Lung (tissue), 12 donors: Measurements from ENCODE around the gene LEPR. TPM values are rescaled to one million over a fixed set of nuclear protein-coding genes. Genes with fewer than 3 reads are reported as not detected.

Experiments used
- ATAC-seq: fragments of 200-7000 bp; cut with Tn5 transposase; one replicate; pipeline ENCODE4 v1.9.1; 2020; ENCODE audit warnings: moderate number of reproducible peaks; ENCODE audit not compliant: insufficient read depth, low FRiP score
- DNase-seq, 3 donors: peaks; one replicate each; pipeline ENCODE4 v3.0.0-alpha.2; 2013 to 2017
- H3K27ac ChIP-seq, 2 donors: one replicate each; pipeline ENCODE4 v1.5.1; 2013; ENCODE audit warnings: mild to moderate bottlenecking in 2 of 2, moderate library complexity in 2 of 2, control low read depth in 1 of 2, inconsistent platforms in 1 of 2, low read depth in 1 of 2, low read length in 1 of 2
- H3K27me3 ChIP-seq, 3 donors: one replicate each; pipeline ENCODE4 v1.5.1; 2013; ENCODE audit warnings: low read length in 2 of 3; ENCODE audit not compliant: control insufficient read depth in 3 of 3, insufficient read depth in 3 of 3
- H3K36me3 ChIP-seq, 4 donors: one replicate each; pipeline ENCODE4 v1.5.1; 2013; ENCODE audit warnings: low read length in 4 of 4, mild to moderate bottlenecking in 1 of 4, moderate library complexity in 1 of 4; ENCODE audit not compliant: control insufficient read depth in 4 of 4, insufficient read depth in 4 of 4
- H3K4me1 ChIP-seq, 5 donors: one replicate each; pipeline ENCODE4 v1.5.1; 2013; ENCODE audit warnings: low read length in 5 of 5, mild to moderate bottlenecking in 2 of 5, moderate library complexity in 1 of 5; ENCODE audit not compliant: control insufficient read depth in 5 of 5, insufficient read depth in 5 of 5
- H3K4me3 ChIP-seq: one replicate; pipeline ENCODE4 v1.5.1; 2013; ENCODE audit warnings: mild to moderate bottlenecking, control low read depth, moderate library complexity
- H3K9ac ChIP-seq, 2 donors: one replicate each; pipeline ENCODE4 v1.5.1; 2013; ENCODE audit warnings: low read length in 2 of 2, control low read depth in 1 of 2; ENCODE audit not compliant: insufficient read depth in 1 of 2
- H3K9me3 ChIP-seq, 4 donors: one replicate each; pipeline ENCODE4 v1.5.1; 2013; ENCODE audit warnings: low read length in 3 of 4, mild to moderate bottlenecking in 1 of 4, moderate library complexity in 1 of 4; ENCODE audit not compliant: control insufficient read depth in 4 of 4, insufficient read depth in 3 of 4
- WGBS, 2 donors: extraction: QIAGEN DNeasy Blood & Tissue Kit; methylation state at CpG; one replicate each; pipeline ENCODE4 v1.1.7; 2013; 5-methylcytosine and 5-hydroxymethylcytosine counted together
- polyA plus RNA-seq, 2 donors: library from polyadenylated mRNA; stranded (reverse); fragments of 200-250 nt; gene quantifications; one replicate each; pipeline ENCODE4 v1.2.1, GENCODE V29; 2013
- total RNA-seq, 2 donors: library from RNA; depleted of rRNA in 1 of 2; stranded (reverse); fragments of >200 nt in 1 of 2; gene quantifications; one replicate each; pipeline ENCODE4 v1.2.1, GENCODE V29; 2014 to 2021
- TF ChIP-seq, protein P1 (sequence below): IDR thresholded peaks from 2 replicates; pipeline ENCODE4 v1.5.1; 2012; ENCODE audit warnings: mild to moderate bottlenecking; ENCODE audit errors: control extremely low read depth, extremely low read depth
- donor health status: control.
- donor health status: control.
- donor health status: Bipolar disorder and iron deficiency.
- donor health status: healthy.
- donor health status: DM: yes; HTN: yes; CAD: no.

LEPR gene
- total and polyA plus RNA-seq, 4 donors = 7.2 to 67.1 (median 13.3) TPM

DNA sequence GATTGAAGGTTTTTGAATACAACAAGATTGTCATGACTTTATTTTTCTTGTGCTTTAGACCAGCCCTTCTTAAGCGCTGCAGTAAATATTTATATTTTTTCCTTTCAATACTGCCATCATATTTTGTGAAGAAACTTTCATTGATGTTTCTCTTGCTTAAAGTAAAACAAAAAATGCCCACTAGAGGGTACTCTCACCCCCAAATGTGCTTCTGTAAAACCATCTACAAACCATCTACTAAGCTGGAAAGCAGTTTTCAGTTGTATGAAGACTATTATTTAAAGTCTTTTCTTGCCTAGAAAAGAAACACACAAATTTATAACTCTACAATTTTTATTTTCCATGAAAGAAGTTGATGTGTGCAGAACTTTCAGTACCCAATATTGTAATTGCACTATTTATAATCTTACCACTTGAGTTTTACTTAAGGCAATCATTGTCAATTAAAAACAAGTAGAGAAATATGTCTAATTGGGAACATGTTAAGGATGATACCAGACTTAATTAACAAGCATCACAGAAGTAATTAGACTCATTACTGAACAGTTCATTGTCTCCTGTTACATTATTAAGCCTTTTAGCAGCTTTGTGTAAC is 10.7 kb downstream of the LEPR start:
- H3K36me3 ChIP-seq = peaks cover 10 to 33% (median 19%) of the 10 kb centered on the region in 4 donors

DNA sequence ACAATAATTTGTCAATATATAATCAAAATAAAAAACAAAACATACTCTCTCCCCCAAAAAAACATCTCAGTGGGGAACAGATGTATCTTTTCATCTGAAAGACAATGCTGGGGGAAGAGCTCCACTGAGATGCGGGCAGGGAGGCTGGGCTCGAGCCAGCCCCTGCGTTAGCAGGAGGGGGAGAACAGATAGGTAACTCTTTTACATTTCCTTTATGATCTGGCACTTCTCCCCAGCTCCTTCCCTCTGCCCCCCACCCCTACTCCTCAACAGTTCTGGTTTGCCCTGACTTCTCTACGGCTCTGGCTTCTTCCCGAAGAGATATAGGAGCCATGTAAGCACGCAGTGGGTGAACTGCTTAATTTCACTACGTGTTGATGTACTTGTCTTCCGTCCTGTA is 12.4 kb downstream of the LEPR start:
- H3K36me3 ChIP-seq = peaks cover 3 to 25% (median 13%) of the 10 kb centered on the region in 4 donors
- no peaks in the 10 kb centered on the region for H3K9me3 ChIP-seq
- TF ChIP-seq, protein P1, sequence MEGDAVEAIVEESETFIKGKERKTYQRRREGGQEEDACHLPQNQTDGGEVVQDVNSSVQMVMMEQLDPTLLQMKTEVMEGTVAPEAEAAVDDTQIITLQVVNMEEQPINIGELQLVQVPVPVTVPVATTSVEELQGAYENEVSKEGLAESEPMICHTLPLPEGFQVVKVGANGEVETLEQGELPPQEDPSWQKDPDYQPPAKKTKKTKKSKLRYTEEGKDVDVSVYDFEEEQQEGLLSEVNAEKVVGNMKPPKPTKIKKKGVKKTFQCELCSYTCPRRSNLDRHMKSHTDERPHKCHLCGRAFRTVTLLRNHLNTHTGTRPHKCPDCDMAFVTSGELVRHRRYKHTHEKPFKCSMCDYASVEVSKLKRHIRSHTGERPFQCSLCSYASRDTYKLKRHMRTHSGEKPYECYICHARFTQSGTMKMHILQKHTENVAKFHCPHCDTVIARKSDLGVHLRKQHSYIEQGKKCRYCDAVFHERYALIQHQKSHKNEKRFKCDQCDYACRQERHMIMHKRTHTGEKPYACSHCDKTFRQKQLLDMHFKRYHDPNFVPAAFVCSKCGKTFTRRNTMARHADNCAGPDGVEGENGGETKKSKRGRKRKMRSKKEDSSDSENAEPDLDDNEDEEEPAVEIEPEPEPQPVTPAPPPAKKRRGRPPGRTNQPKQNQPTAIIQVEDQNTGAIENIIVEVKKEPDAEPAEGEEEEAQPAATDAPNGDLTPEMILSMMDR = no peak
- H3K4me3 ChIP-seq = no peak overlapping the region
- no peak overlapping the region for H3K9ac ChIP-seq
- 81 to 84% methylated on average over 8 of the region's 8 CpGs for WGBS, 2 donors
- H3K4me1 ChIP-seq = peaks cover 0 to 7% (median 4%) of the 10 kb centered on the region in 5 donors
- ATAC-seq = no peak
- H3K27ac ChIP-seq = no peak overlapping the region
- no peak for DNase-seq
- no peaks in the 10 kb centered on the region for H3K27me3 ChIP-seq

More for the DNA sequence above, 10.7 kb downstream of the LEPR start:
- 34 to 52% methylated on average over 1 of the region's 1 CpG for WGBS, 2 donors
- H3K9me3 ChIP-seq = no peaks in the 10 kb centered on the region
- H3K4me3 ChIP-seq = no peak overlapping the region
- no peak overlapping the region for H3K9ac ChIP-seq
- no peak overlapping the region for H3K27ac ChIP-seq
- DNase-seq (peak in 2 of 3 donors; percentile 73 to 79), ATAC-seq (no peak)
- no peaks in the 10 kb centered on the region for H3K27me3 ChIP-seq
- H3K4me1 ChIP-seq = peaks cover 0 to 7% (median 3%) of the 10 kb centered on the region in 5 donors
- TF ChIP-seq, protein P1 = no peak

DNA sequence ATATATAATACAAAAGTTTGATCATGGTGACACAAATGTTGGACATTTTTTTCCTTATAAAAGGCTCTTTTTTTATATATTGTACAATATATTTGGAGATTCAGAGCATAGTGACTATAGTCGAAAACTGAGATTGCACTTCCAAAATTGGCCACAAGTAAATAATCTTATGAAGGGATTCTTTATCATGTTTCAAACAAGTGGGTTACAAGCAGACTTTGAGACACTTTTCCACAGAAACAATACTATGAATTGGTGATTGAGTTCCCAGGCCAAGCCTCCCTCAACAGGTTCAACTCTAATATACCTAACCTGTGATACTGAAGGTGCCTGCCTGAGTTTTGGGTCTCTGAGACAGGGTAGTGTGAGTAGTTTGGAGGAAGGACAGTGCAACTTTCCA is 13.8 kb downstream of the LEPR start:
- Histone ChIP-seq H3K9ac (no peak overlapping the region), H3K27me3 (no peaks in the 10 kb centered on the region), H3K27ac (no peak overlapping the region), H3K4me1 (peaks cover 0 to 7% (median 4%) of the 10 kb centered on the region in 5 donors), H3K36me3 (peaks cover 3 to 21% (median 13%) of the 10 kb centered on the region in 4 donors), H3K9me3 (no peaks in the 10 kb centered on the region), H3K4me3 (no peak overlapping the region)
- 96 to 100% methylated on average over 1 of the region's 1 CpG for WGBS, 2 donors
- no peak for ATAC-seq
- DNase-seq = no peak
- TF ChIP-seq, protein P1 = no peak
